ENCODE data around the gene ZBTB20.

ZBTB20 gene

GRCh38 chr3:115089481-115089880 is 57.6 kb downstream of the ZBTB20 start:
- DNase-seq (ENCODE audit: low read depth) = no peak
- no peak overlapping the region for H3K4me3 ChIP-seq (ENCODE audit: low read depth, low read length)
- no peak for TF ChIP-seq CTCF (conservative IDR thresholded peaks at IDR 0.05; ENCODE audit: low read depth, low read length)

GRCh38 chr3:115087512-115087911 is 59.6 kb downstream of the ZBTB20 start:
- no peak for TF ChIP-seq CTCF (conservative IDR thresholded peaks at IDR 0.05; ENCODE audit: low read depth, low read length)
- no peak for DNase-seq (ENCODE audit: low read depth)
- H3K4me3 ChIP-seq (ENCODE audit: low read depth, low read length) = no peak overlapping the region

GRCh38 chr3:115086344-115086743 is 60.7 kb downstream of the ZBTB20 start:
- no peak for TF ChIP-seq CTCF (conservative IDR thresholded peaks at IDR 0.05; ENCODE audit: low read depth, low read length)
- no peak for DNase-seq (ENCODE audit: low read depth)
- no peak overlapping the region for H3K4me3 ChIP-seq (ENCODE audit: low read depth, low read length)

GRCh38 chr3:115085197-115085865 is 61.8 kb downstream of the ZBTB20 start:
- TF ChIP-seq CTCF (conservative IDR thresholded peaks at IDR 0.05; ENCODE audit: low read depth, low read length) = peak; percentile 37

GRCh38 chr3:115084686-115085085 is 62.4 kb downstream of the ZBTB20 start:
- no peak for TF ChIP-seq CTCF (conservative IDR thresholded peaks at IDR 0.05; ENCODE audit: low read depth, low read length)
- no peak overlapping the region for H3K4me3 ChIP-seq (ENCODE audit: low read depth, low read length)
- DNase-seq (ENCODE audit: low read depth) = no peak

More at GRCh38 chr3:115085197-115085865, 61.8 kb downstream of the ZBTB20 start:
- no peak overlapping the region for H3K4me3 ChIP-seq (ENCODE audit: low read depth, low read length)
- no peak for DNase-seq (ENCODE audit: low read depth)

GRCh38 chr3:115082260-115082659 is 64.8 kb downstream of the ZBTB20 start:
- H3K4me3 ChIP-seq (ENCODE audit: low read depth, low read length) = no peak overlapping the region
- no peak for TF ChIP-seq CTCF (conservative IDR thresholded peaks at IDR 0.05; ENCODE audit: low read depth, low read length)
- no peak for DNase-seq (ENCODE audit: low read depth)

- DNase-seq (ENCODE audit: low read depth) = no peak
- TF ChIP-seq CTCF (conservative IDR thresholded peaks at IDR 0.05; ENCODE audit: low read depth, low read length) = no peak
- H3K4me3 ChIP-seq (ENCODE audit: low read depth, low read length) = no peak overlapping the region
Measured at GRCh38 chr3:115081444-115081843, 65.6 kb downstream of the ZBTB20 start.
